AG04450 (cell line): Measurements from ENCODE around the gene SEMA4A. TPM values are rescaled to one million over a fixed set of nuclear protein-coding genes. Genes with fewer than 3 reads are reported as not detected.

Experiments
- CTCF ChIA-PET: fragments of 300-600, 350-600 bp; formaldehyde crosslinking; extraction: SDS; loops from one replicate; lab custom pipeline; 2022; ENCODE audit warnings: antibody characterized with exemption, inconsistent platforms; lab: Charles Lee
- POLR2A ChIA-PET: fragments of 350-600 bp; formaldehyde crosslinking; extraction: SDS; loops from one replicate; lab custom pipeline; 2021; ENCODE audit warnings: antibody characterized with exemption, inconsistent platforms; lab: Yijun Ruan, JAX
- DNase-seq: peaks from one replicate; pipeline ENCODE4 v3.0.0-alpha.2; 2011; ENCODE audit warnings: low read depth, low spot score
- H3K27ac ChIP-seq: one replicate; pipeline ENCODE4 v1.5.1; 2012; ENCODE audit warnings: low read depth, low read length, control low read depth
- H3K27me3 ChIP-seq: one replicate; pipeline ENCODE4 v1.6.0; 2012; ENCODE audit warnings: low read length; ENCODE audit not compliant: control insufficient read depth, insufficient read depth
- H3K4me3 ChIP-seq: 2 replicates; pipeline ENCODE4 v1.5.1; 2011; ENCODE audit warnings: mild to moderate bottlenecking, low read depth, low read length, control low read depth
- H3K9me3 ChIP-seq: 2 replicates; pipeline ENCODE4 v1.5.1; 2012; ENCODE audit warnings: low read length; ENCODE audit not compliant: control insufficient read depth, insufficient read depth
- CTCF ChIP-seq: IDR thresholded peaks from 2 replicates; pipeline ENCODE4 v1.5.1; 2011; ENCODE audit warnings: low read depth, low read length, control low read depth, inconsistent platforms
- polyA plus RNA-seq: library from polyadenylated mRNA; depleted of rRNA; stranded (reverse); fragments of >200 nt; gene quantifications from 2 replicates; pipeline ENCODE4 v1.2.3, GENCODE V29; 2011

SEMA4A gene
- polyA plus RNA-seq, 1 experiment = 0.60 TPM

GRCh38 chr1:156191292-156191964 lies 38.0 kb downstream of the SEMA4A start:
- Histone ChIP-seq H3K4me3 (no peak overlapping the region), H3K9me3 (peaks cover 2% of the 10 kb centered on the region; the same call in 1 of the 2 replicates), H3K27me3 (no peaks in the 10 kb centered on the region), H3K27ac (no peak overlapping the region)
- CTCF ChIA-PET = interaction anchor here (1.0 kb wide), 1 partner anchor 29 kb away, joined by 3 read pairs; no protein-coding TSS in a partner anchor
- no peak for DNase-seq
- POLR2A ChIA-PET = no interaction called here
- no peak for TF ChIP-seq CTCF

GRCh38 chr1:156193208-156193487 lies 39.8 kb downstream of the SEMA4A start:
- no peak for DNase-seq
- Histone ChIP-seq H3K4me3 (peak overlapping the region; percentile 72), H3K27ac (peak overlapping the region; percentile 57), H3K9me3 (no peaks in the 10 kb centered on the region; the same call in 1 of the 2 replicates), H3K27me3 (no peaks in the 10 kb centered on the region)
- no peak for TF ChIP-seq CTCF
- ChIA-PET CTCF (interaction anchor here (1.0 to 1.1 kb wide), 2 partner anchors 29 to 48 kb away, joined by 3 to 5 read pairs; no protein-coding TSS in a partner anchor), POLR2A (interaction anchor here (0.9 to 2.1 kb wide), 4 partner anchors 20 to 48 kb away, joined by 3 to 18 read pairs (median 5); partner anchors contain the start of gene PMF1)

- peak; percentile 55 for TF ChIP-seq CTCF
- Histone ChIP-seq H3K4me3 (peak within 1 kb of the TSS; percentile 92), H3K27me3 (no peaks in the 10 kb centered on the region), H3K27ac (peak within 1 kb of the TSS; percentile 57), H3K9me3 (no peaks in the 10 kb centered on the region)
- CTCF ChIA-PET = interaction anchor here (0.5 to 1.5 kb wide), 13 partner anchors 10 to 100 kb away, joined by 3 to 6 read pairs (median 3); partner anchors contain the start of gene PMF1
- DNase-seq = peak; percentile 98
- POLR2A ChIA-PET = interaction anchor here (0.7 to 2.1 kb wide), 7 partner anchors 14 to 48 kb away, joined by 3 to 18 read pairs (median 3); partner anchors contain the start of gene PMF1
These were observed 40.3 kb downstream of the SEMA4A start, which contains the start of gene SLC25A44 for GRCh38 chr1:156193488-156194299. TSS of gene SLC25A44 (plus strand) at chr1:156194104. CDS start at chr1:156199848, 5,744 bp downstream.

- ChIA-PET CTCF (interaction anchor here (0.7 to 1.5 kb wide), 3 partner anchors 9 to 31 kb away, joined by 3 to 6 read pairs (median 3); no protein-coding TSS in a partner anchor), POLR2A (interaction anchor here (0.8 to 2.1 kb wide), 4 partner anchors 19 to 47 kb away, joined by 3 to 18 read pairs (median 4); partner anchors contain the start of gene PMF1)
- Histone ChIP-seq H3K4me3 (peak overlapping the region; percentile 92), H3K27me3 (no peaks in the 10 kb centered on the region), H3K9me3 (no peaks in the 10 kb centered on the region), H3K27ac (no peak overlapping the region)
- no peak for DNase-seq
- no peak for TF ChIP-seq CTCF
These were observed 40.9 kb downstream of the SEMA4A start for GRCh38 chr1:156194300-156194652.
